Activated naive CD4-positive, alpha-beta T cell treated with anti-CD3 and anti-CD28 coated beads, Interleukin-2, amount 50 U/mL, for 16 hours (primary cell): Measurements from ENCODE around the gene MSI2.

Source experiments
- DNase-seq: peaks from one replicate; pipeline ENCODE4 v3.0.0-alpha.2; 2020

MSI2 gene

GRCh38 chr17:57707892-57708291 lies 451.6 kb downstream of the MSI2 start:
- DNase-seq: no peak

- no peak for DNase-seq
These were observed 452.1 kb downstream of the MSI2 start for GRCh38 chr17:57708410-57708809.

GRCh38 chr17:57713140-57713539 lies 456.8 kb downstream of the MSI2 start:
- DNase-seq: no peak

GRCh38 chr17:57714665-57715180 lies 458.4 kb downstream of the MSI2 start:
- DNase-seq: no peak

- no peak for DNase-seq
These were observed 459.7 kb downstream of the MSI2 start for GRCh38 chr17:57715981-57716380.

GRCh38 chr17:57718878-57719277 lies 462.6 kb downstream of the MSI2 start:
- DNase-seq: no peak

GRCh38 chr17:57720386-57721035 lies 464.2 kb downstream of the MSI2 start:
- DNase-seq: no peak

- DNase-seq: no peak
These were observed 465.8 kb downstream of the MSI2 start for GRCh38 chr17:57721967-57722703.

GRCh38 chr17:57722704-57723043 lies 466.4 kb downstream of the MSI2 start:
- no peak for DNase-seq

- no peak for DNase-seq
These were observed 467.2 kb downstream of the MSI2 start for GRCh38 chr17:57723427-57724025.

GRCh38 chr17:57724026-57724728 lies 467.9 kb downstream of the MSI2 start:
- DNase-seq: no peak

GRCh38 chr17:57724729-57725125 lies 468.4 kb downstream of the MSI2 start:
- no peak for DNase-seq

GRCh38 chr17:57726213-57726790 lies 470.0 kb downstream of the MSI2 start:
- DNase-seq: no peak

- no peak for DNase-seq
These were observed 470.5 kb downstream of the MSI2 start for GRCh38 chr17:57726838-57727237.

GRCh38 chr17:57727630-57728175 lies 471.4 kb downstream of the MSI2 start:
- no peak for DNase-seq

- no peak for DNase-seq
These were observed 473.8 kb downstream of the MSI2 start for GRCh38 chr17:57730026-57730701.

GRCh38 chr17:57732062-57732461 lies 475.7 kb downstream of the MSI2 start:
- no peak for DNase-seq

GRCh38 chr17:57733085-57733484 lies 476.8 kb downstream of the MSI2 start:
- DNase-seq: no peak
